GM12878 (cell line): ENCODE results near the gene MDM4. TPM values are rescaled to one million over a fixed set of nuclear protein-coding genes. Genes with fewer than 3 reads are reported as not detected.

Experiments used
- ATAC-seq: fragments of 200-7000 bp; cut with Tn5 transposase; 3 replicates; pipeline ENCODE4 v1.9.1; 2020; ENCODE audit warnings: mild to moderate bottlenecking, moderate library complexity
- BruUV-seq: library from RNA; stranded (reverse); fragments of 400-500 nt; replicated peaks from 2 replicates; lab custom pipeline; 2021; lab: Mats Ljungman, UMichigan
- CTCF ChIA-PET: fragments of 300-600 bp; sonication (Branson Sonifier 250); formaldehyde crosslinking; extraction: SDS; loops from one replicate; lab custom pipeline; 2021; ENCODE audit warnings: inconsistent platforms; lab: Yijun Ruan, JAX
- POLR2A ChIA-PET: fragments of 350-600 bp; formaldehyde crosslinking; extraction: SDS; loops from one replicate; lab custom pipeline; 2021; ENCODE audit warnings: inconsistent platforms; lab: Charles Lee
- RAD21 ChIA-PET: fragments of 300-600 bp; sonication (Branson Sonifier 250); formaldehyde crosslinking; loops from one replicate; lab custom pipeline; 2023; ENCODE audit warnings: antibody characterized with exemption; ENCODE audit not compliant: unreplicated experiment; lab: Charles Lee
- SMC1A ChIA-PET: fragments of 300-600 bp; sonication (Branson Sonifier 250); formaldehyde crosslinking; loops from one replicate; lab custom pipeline; 2023; ENCODE audit not compliant: unreplicated experiment, uncharacterized antibody; lab: Charles Lee
- DNase-seq: peaks from one replicate; pipeline ENCODE4 v3.0.0-alpha.2; 2011; ENCODE audit warnings: low read depth, low spot score
- FAIRE-seq: peaks from 3 replicates; lab custom pipeline; 2011; peaks lifted over from hg19 to GRCh38; lab: Jason Lieb, UNC
- H2AFZ ChIP-seq: 2 replicates; pipeline ENCODE4 v1.6.0; 2011; ENCODE audit warnings: low read depth, low read length, control low read depth; ENCODE audit not compliant: control insufficient read depth
- H3K27ac ChIP-seq: 2 replicates; pipeline ENCODE4 v1.5.1; 2011; ENCODE audit warnings: control low read depth; ENCODE audit not compliant: control insufficient read depth, insufficient read depth
- H3K27me3 ChIP-seq, 2 experiments: replicated peaks in 1 of 2; 2 replicates each; pipeline versions ENCODE4 v1.6.0 to v1.6.1; 2011; ENCODE audit warnings: low read length in 1 of 2; ENCODE audit not compliant: control insufficient read depth in 2 of 2, insufficient read depth in 2 of 2
- H3K36me3 ChIP-seq, 2 experiments: 2 replicates each; pipeline ENCODE4 v1.5.1; 2011; ENCODE audit warnings: low read length in 1 of 2; ENCODE audit not compliant: control insufficient read depth in 2 of 2, insufficient read depth in 2 of 2
- H3K4me1 ChIP-seq: 2 replicates; pipeline ENCODE4 v1.6.1; 2011; ENCODE audit warnings: mild to moderate bottlenecking, low read length, moderate library complexity, mixed read lengths; ENCODE audit not compliant: control insufficient read depth, insufficient read depth
- H3K4me2 ChIP-seq: 2 replicates; pipeline ENCODE4 v1.6.0; 2011; ENCODE audit warnings: control low read depth; ENCODE audit not compliant: control insufficient read depth, insufficient read depth
- H3K4me3 ChIP-seq: fragments of 200-600 bp; sonication (generic); 2 replicates; pipeline ENCODE4 v1.5.1; 2016
- H3K79me2 ChIP-seq: 2 replicates; pipeline ENCODE4 v1.6.0; 2011; ENCODE audit warnings: low read length; ENCODE audit not compliant: control insufficient read depth, insufficient read depth
- H3K9ac ChIP-seq: 2 replicates; pipeline ENCODE4 v1.8.0; 2011; ENCODE audit warnings: low read length, control low read depth, mixed read lengths; ENCODE audit not compliant: control insufficient read depth, insufficient read depth
- H3K9me3 ChIP-seq: replicated peaks from 3 replicates; pipeline ENCODE4 v1.5.1; 2011; ENCODE audit warnings: mild to moderate bottlenecking, low read length; ENCODE audit not compliant: control insufficient read depth, insufficient read depth
- H4K20me1 ChIP-seq: 2 replicates; pipeline ENCODE4 v1.6.0; 2011; ENCODE audit not compliant: control insufficient read depth, insufficient read depth
- BCL3 ChIP-seq: IDR thresholded peaks from 2 replicates; pipeline ENCODE4 v1.6.1; 2011; ENCODE audit warnings: borderline replicate concordance, low read depth, mild to moderate bottlenecking, moderate library complexity, low read length; ENCODE audit not compliant: insufficient read depth, poor library complexity, severe bottlenecking
- BRCA1 ChIP-seq: IDR thresholded peaks from 2 replicates; pipeline ENCODE4 v1.6.1; 2011; ENCODE audit warnings: low read depth, low read length, improper control_type of control experiment
- EZH2 ChIP-seq: IDR thresholded peaks from 2 replicates; pipeline ENCODE4 v1.6.1; 2012; ENCODE audit warnings: low read depth, mild to moderate bottlenecking, control low read depth, inconsistent platforms, low read length, borderline replicate concordance; ENCODE audit not compliant: control insufficient read depth
- PAX5 ChIP-seq: IDR thresholded peaks from 2 replicates; pipeline ENCODE4 v1.6.1; 2011; ENCODE audit warnings: low read depth, low read length, borderline replicate concordance
- WGBS: methylation state at CpG from one replicate; pipeline ENCODE4 v1.1.6; 2016; ENCODE audit warnings: low lambda C conversion rate; ENCODE audit not compliant: insufficient replicate concordance, insufficient coverage; ENCODE audit errors: missing lambda C conversion rate; 5-methylcytosine and 5-hydroxymethylcytosine counted together
- in situ Hi-C: fragments of 300-500 bp; cut with MboI; formaldehyde crosslinking; loops from 9 replicates; pipeline ENCODE4 v1.14.3; 2018; ENCODE audit warnings: mixed read lengths
- intact Hi-C: fragments of 100-400 bp; cut with micrococcal nuclease; formaldehyde crosslinking; loops from one replicate; pipeline ENCODE4 v1.14.2; 2022; ENCODE audit not compliant: unreplicated experiment
- polyA plus RNA-seq, 11 experiments: library from polyadenylated mRNA; depleted of rRNA in 4 of 11; unstranded in 6 of 11; stranded (reverse) in 5 of 11; fragments of >200 nt; fragmentation: Nextera tagmentation in 4 of 11; fragmentation: Illumina TruSeq in 1 of 11; extraction: Ambion mirVana in 4 of 11; extraction: Trizol in 1 of 11; gene quantifications; 1 replicate in 1 of 11; 2 replicates in 10 of 11; pipeline versions ENCODE4 v1.2.1 to v1.2.3, GENCODE V29; 2011 to 2016; ENCODE audit warnings: inconsistent platforms in 2 of 11, missing spikeins in 2 of 11, low read depth in 1 of 11
- total RNA-seq, 4 experiments: library from RNA; depleted of rRNA in 3 of 4; stranded (reverse); fragments of >200 nt in 3 of 4; fragmentation: Illumina TruSeq in 1 of 4; extraction: Trizol in 1 of 4; gene quantifications; 2 replicates each; pipeline versions ENCODE4 v1.2.1 to v1.2.3, GENCODE V29; 2013 to 2021

MDM4 gene
- total and polyA plus RNA-seq, 10 of the 15 experiments (the other 5 are each of a cell fraction or from before 2014, with no cell fraction given), result 2.5 to 74.4 (median 22.7) TPM

GRCh38 chr1:204558467-204558866 is 42.3 kb downstream of the MDM4 start:
- DNase-seq (no peak), ATAC-seq (peak; percentile 18; the same call in 1 of the 3 replicates), FAIRE-seq (no peak)
- Histone ChIP-seq H3K79me2 (no peaks in the 10 kb centered on the region), H3K27ac (no peak overlapping the region), H3K36me3 (peaks cover 0 to 13% of the 10 kb centered on the region in 2 experiments; a peak in 3 of 4 replicates), H3K9ac (no peak overlapping the region), H3K4me2 (no peak overlapping the region), H3K27me3 (no peaks in the 10 kb centered on the region), H3K4me1 (peaks cover 5% of the 10 kb centered on the region), H4K20me1 (no peaks in the 10 kb centered on the region), H2AFZ (no peak overlapping the region), H3K9me3 (no peaks in the 10 kb centered on the region), H3K4me3 (no peak overlapping the region)
- TF ChIP-seq BCL3 (no peak), EZH2 (no peak), BRCA1 (no peak), PAX5 (peak; percentile 38; the same call in 1 of the 2 replicates)
- ChIA-PET RAD21 (interaction anchor here (1.0 to 1.4 kb wide), 3 partner anchors 27 to 248 kb away, joined by 3 to 5 read pairs (median 4); no protein-coding TSS in a partner anchor), SMC1A (interaction anchor here (0.8 to 3.0 kb wide), 7 partner anchors 10 to 205 kb away, joined by 3 to 8 read pairs (median 5); no protein-coding TSS in a partner anchor), CTCF (interaction anchor here (0.6 to 5.2 kb wide), 7 partner anchors 7 to 249 kb away, joined by 3 to 26 read pairs (median 4); no protein-coding TSS in a partner anchor), POLR2A (interaction anchor here (0.9 to 1.2 kb wide), 2 partner anchors 21 to 27 kb away, joined by 3 read pairs; no protein-coding TSS in a partner anchor)
- BruUV-seq, result no TSS peak
- in situ Hi-C loops, result no loop called here
- 96% methylated on average over 2 of the region's 2 CpGs for WGBS
- intact Hi-C loops, result no loop called here
